Muscle layer of colon (tissue), 2 donors: ENCODE measurements around the gene COMT.

Source experiments
- H3K27ac ChIP-seq: one replicate; pipeline ENCODE4 v1.7.0; 2013; ENCODE audit warnings: low read depth, mild to moderate bottlenecking, low read length, moderate library complexity
- H3K27me3 ChIP-seq, 2 donors: one replicate each; pipeline ENCODE4 v1.7.0; 2013; ENCODE audit warnings: low read length in 2 of 2, mild to moderate bottlenecking in 2 of 2; ENCODE audit not compliant: insufficient read depth in 2 of 2, control insufficient read depth in 1 of 2
- H3K36me3 ChIP-seq: one replicate; pipeline ENCODE4 v1.7.0; 2013; ENCODE audit warnings: mild to moderate bottlenecking, low read length; ENCODE audit not compliant: insufficient read depth
- H3K4me1 ChIP-seq: one replicate; pipeline ENCODE4 v1.7.0; 2013; ENCODE audit warnings: mild to moderate bottlenecking, low read length; ENCODE audit not compliant: insufficient read depth
- H3K4me3 ChIP-seq, 2 donors: one replicate each; pipeline ENCODE4 v1.7.0; 2013; ENCODE audit warnings: low read length in 2 of 2, low read depth in 1 of 2, mild to moderate bottlenecking in 1 of 2, moderate library complexity in 1 of 2
- H3K9ac ChIP-seq: one replicate; pipeline ENCODE4 v1.7.0; 2013; ENCODE audit warnings: low read length
- H3K9me3 ChIP-seq: one replicate; pipeline ENCODE4 v1.7.0; 2013; ENCODE audit warnings: mild to moderate bottlenecking, low read length
- donor health status: abdominal sarcoma.
- donor health status: Adenocarcinoma of cecum.

COMT gene

GRCh38 chr22:20010307-20011122 is 68.9 kb downstream of the COMT start:
- H3K9me3 ChIP-seq, result no peaks in the 10 kb centered on the region
- H3K4me1 ChIP-seq, result peaks cover 9% of the 10 kb centered on the region
- H3K27ac ChIP-seq, result no peak overlapping the region
- no peaks in the 10 kb centered on the region for H3K36me3 ChIP-seq
- H3K9ac ChIP-seq, result no peak overlapping the region
- no peak overlapping the region for H3K4me3 ChIP-seq
- H3K27me3 ChIP-seq, result no peaks in the 10 kb centered on the region

- Histone ChIP-seq H3K27ac (no peak overlapping the region), H3K27me3 (no peaks in the 10 kb centered on the region), H3K9me3 (no peaks in the 10 kb centered on the region), H3K4me1 (peaks cover 9% of the 10 kb centered on the region), H3K4me3 (no peak overlapping the region), H3K36me3 (no peaks in the 10 kb centered on the region), H3K9ac (no peak overlapping the region)
Observed at GRCh38 chr22:20011123-20011992, 69.8 kb downstream of the COMT start.

GRCh38 chr22:20011993-20012740 is 70.6 kb downstream of the COMT start:
- H3K27ac ChIP-seq, result no peak overlapping the region
- peaks cover 9% of the 10 kb centered on the region for H3K4me1 ChIP-seq
- no peak overlapping the region for H3K4me3 ChIP-seq
- no peak overlapping the region for H3K9ac ChIP-seq
- no peaks in the 10 kb centered on the region for H3K36me3 ChIP-seq
- no peaks in the 10 kb centered on the region for H3K27me3 ChIP-seq
- H3K9me3 ChIP-seq, result no peaks in the 10 kb centered on the region

DNA sequence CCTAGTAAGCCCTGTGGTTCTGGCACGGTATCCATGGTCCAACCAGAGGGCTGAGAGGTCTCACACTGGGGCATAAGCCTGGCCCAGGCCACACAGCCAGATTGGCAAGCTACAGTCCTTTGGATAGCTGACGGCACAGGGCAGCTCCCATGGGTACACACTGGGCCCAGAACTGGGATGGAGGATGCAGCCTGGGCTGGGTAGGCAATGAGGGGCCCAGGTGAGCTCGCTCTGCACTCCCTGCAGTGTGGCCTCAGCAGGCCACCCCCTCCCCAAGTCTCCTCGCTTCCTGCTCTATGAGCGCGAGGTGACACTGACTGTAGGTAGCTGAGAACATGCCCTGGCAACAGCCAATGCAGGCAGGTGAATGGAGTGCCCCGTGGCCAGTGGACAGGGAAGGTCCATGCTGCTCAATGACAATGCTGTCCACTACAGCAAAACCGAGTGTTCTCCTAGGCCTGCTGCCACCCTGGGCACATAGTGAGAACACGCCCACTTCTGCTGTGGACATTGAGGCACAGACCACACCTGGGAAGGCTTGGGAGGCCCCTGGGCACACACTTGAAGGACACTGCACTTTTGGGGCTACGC is 71.3 kb downstream of the COMT start:
- Histone ChIP-seq H3K27ac (no peak overlapping the region), H3K36me3 (no peaks in the 10 kb centered on the region), H3K4me1 (peaks cover 9% of the 10 kb centered on the region), H3K9ac (no peak overlapping the region), H3K4me3 (peak overlapping the region in 1 of 2 donors; percentile 27), H3K27me3 (no peaks in the 10 kb centered on the region), H3K9me3 (no peaks in the 10 kb centered on the region)

GRCh38 chr22:20013382-20013871 is 71.9 kb downstream of the COMT start:
- Histone ChIP-seq H3K9ac (no peak overlapping the region), H3K4me3 (peak overlapping the region in 1 of 2 donors; percentile 27), H3K27me3 (no peaks in the 10 kb centered on the region), H3K27ac (no peak overlapping the region), H3K9me3 (no peaks in the 10 kb centered on the region), H3K36me3 (no peaks in the 10 kb centered on the region), H3K4me1 (peaks cover 9% of the 10 kb centered on the region)

GRCh38 chr22:20014526-20015186 is 73.1 kb downstream of the COMT start:
- Histone ChIP-seq H3K36me3 (no peaks in the 10 kb centered on the region), H3K4me3 (no peak overlapping the region), H3K9ac (no peak overlapping the region), H3K27ac (no peak overlapping the region), H3K4me1 (peaks cover 9% of the 10 kb centered on the region), H3K9me3 (no peaks in the 10 kb centered on the region), H3K27me3 (no peaks in the 10 kb centered on the region)

- no peak overlapping the region for H3K4me3 ChIP-seq
- H3K27ac ChIP-seq, result no peak overlapping the region
- H3K9ac ChIP-seq, result no peak overlapping the region
- no peaks in the 10 kb centered on the region for H3K36me3 ChIP-seq
- no peaks in the 10 kb centered on the region for H3K27me3 ChIP-seq
- H3K4me1 ChIP-seq, result peaks cover 11% of the 10 kb centered on the region
- H3K9me3 ChIP-seq, result no peaks in the 10 kb centered on the region
Observed at GRCh38 chr22:20015187-20015625, 73.6 kb downstream of the COMT start.

DNA sequence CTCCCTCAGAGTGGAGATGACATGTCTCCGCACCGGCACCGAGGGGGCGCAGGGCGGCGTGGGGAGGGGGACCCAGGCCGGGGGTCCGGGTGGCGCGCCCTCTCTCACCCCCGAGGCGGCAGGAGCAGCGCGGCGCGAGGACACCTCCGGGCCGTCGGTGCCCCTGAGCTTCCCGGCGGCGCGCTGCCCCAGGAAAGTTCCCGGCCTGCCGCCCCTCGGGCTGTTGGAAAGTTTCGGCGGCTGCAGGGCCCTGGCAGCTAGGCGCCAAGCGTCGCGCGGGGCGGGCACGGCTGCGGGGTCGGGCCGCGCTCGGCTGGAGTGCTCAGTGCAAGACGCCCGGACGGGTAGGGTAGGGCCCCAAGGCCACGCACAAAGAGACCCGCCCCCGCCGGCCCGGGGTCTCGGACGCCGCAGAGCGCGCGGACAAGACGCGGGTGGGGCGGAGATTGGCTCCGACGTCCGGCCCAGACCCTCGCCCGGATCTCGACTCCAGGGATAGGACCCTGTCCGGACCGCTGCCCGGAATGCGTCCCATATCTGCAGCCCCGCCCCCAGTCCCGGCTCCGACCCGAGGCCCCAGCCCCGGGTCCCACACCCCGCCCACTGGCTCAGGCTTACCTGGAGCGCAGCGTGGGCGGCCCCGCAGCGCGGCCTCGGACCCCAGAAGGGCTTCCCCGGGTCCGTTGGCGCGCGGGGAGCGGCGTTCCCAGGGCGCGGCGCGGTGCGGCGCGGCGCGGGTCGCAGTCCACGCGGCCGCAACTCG is 74.6 kb downstream of the COMT start:
- peak overlapping the region; percentile 52 for H3K27ac ChIP-seq

GRCh38 chr22:20016734-20017621 is 75.4 kb downstream of the COMT start, which contains the start of gene ARVCF:
Gene ARVCF (minus strand): TSS chr22:20016823. CDS start chr22:19990794, 26,029 bp downstream.
- peak within 1 kb of the TSS; percentile 65 to 87 for H3K4me3 ChIP-seq
- no peaks in the 10 kb centered on the region for H3K27me3 ChIP-seq
- no peaks in the 10 kb centered on the region for H3K36me3 ChIP-seq
- peaks cover 20% of the 10 kb centered on the region for H3K4me1 ChIP-seq
- H3K9ac ChIP-seq, result no peak within 1 kb of the TSS
- peak within 1 kb of the TSS; percentile 52 for H3K27ac ChIP-seq
- no peaks in the 10 kb centered on the region for H3K9me3 ChIP-seq

More for the DNA sequence above, 74.6 kb downstream of the COMT start:
- Histone ChIP-seq H3K9me3 (no peaks in the 10 kb centered on the region), H3K9ac (no peak overlapping the region), H3K4me1 (peaks cover 15% of the 10 kb centered on the region), H3K4me3 (peak overlapping the region; percentile 65 to 87), H3K27me3 (no peaks in the 10 kb centered on the region), H3K36me3 (no peaks in the 10 kb centered on the region)
